ENCODE measurements around the gene PDGFC.

PDGFC gene

GRCh38 chr4:156950948-156951347 is 20.7 kb downstream of the PDGFC start:
- Histone ChIP-seq H3K4me3 (ENCODE audit: extremely low read depth, insufficient read depth, low read length, poor library complexity, severe bottlenecking) (no peak overlapping the region), H3K4me1 (ENCODE audit: control insufficient read depth, insufficient read depth, low read length, poor library complexity, severe bottlenecking) (peaks cover 27% of the 10 kb centered on the region), H3K9me3 (ENCODE audit: control insufficient read depth, low read length) (no peaks in the 10 kb centered on the region), H3K36me3 (ENCODE audit: control insufficient read depth, insufficient read depth, low read length) (no peaks in the 10 kb centered on the region), H3K27ac (ENCODE audit: low read depth, low read length, severe bottlenecking) (no peak overlapping the region)
- WGBS, 2 experiments (ENCODE audit: insufficient coverage in 2 of 2) = 100% methylated on average over 2 of the region's 3 CpGs; no CpG with 5 or more reads in 1 of the 2 experiments

- H3K36me3 ChIP-seq (ENCODE audit: control insufficient read depth, insufficient read depth, low read length) = no peaks in the 10 kb centered on the region
- H3K9me3 ChIP-seq (ENCODE audit: control insufficient read depth, low read length) = no peaks in the 10 kb centered on the region
- H3K4me3 ChIP-seq (ENCODE audit: extremely low read depth, insufficient read depth, low read length, poor library complexity, severe bottlenecking) = no peak overlapping the region
- H3K27ac ChIP-seq (ENCODE audit: low read depth, low read length, severe bottlenecking) = no peak overlapping the region
- 100% methylated on average over 2 of the region's 5 CpGs; no CpG with 5 or more reads in 1 of the 2 experiments for WGBS, 2 experiments (ENCODE audit: insufficient coverage in 2 of 2)
- peaks cover 33% of the 10 kb centered on the region for H3K4me1 ChIP-seq (ENCODE audit: control insufficient read depth, insufficient read depth, low read length, poor library complexity, severe bottlenecking)
Observed at GRCh38 chr4:156950090-156950489, 21.5 kb downstream of the PDGFC start.

- no CpG with 5 or more reads among the region's 2 CpGs for WGBS, 2 experiments (ENCODE audit: insufficient coverage in 2 of 2)
Observed at GRCh38 chr4:156949373-156949814, 22.2 kb downstream of the PDGFC start.

GRCh38 chr4:156948738-156949137 is 22.9 kb downstream of the PDGFC start:
- peaks cover 29% of the 10 kb centered on the region for H3K4me1 ChIP-seq (ENCODE audit: control insufficient read depth, insufficient read depth, low read length, poor library complexity, severe bottlenecking)
- no peaks in the 10 kb centered on the region for H3K9me3 ChIP-seq (ENCODE audit: control insufficient read depth, low read length)
- H3K27ac ChIP-seq (ENCODE audit: low read depth, low read length, severe bottlenecking) = no peak overlapping the region
- H3K36me3 ChIP-seq (ENCODE audit: control insufficient read depth, insufficient read depth, low read length) = no peaks in the 10 kb centered on the region
- WGBS, 2 experiments (ENCODE audit: insufficient coverage in 2 of 2) = 50 to 79% methylated on average over 1 to 3 of the region's 3 CpGs
- no peak overlapping the region for H3K4me3 ChIP-seq (ENCODE audit: extremely low read depth, insufficient read depth, low read length, poor library complexity, severe bottlenecking)

More at GRCh38 chr4:156949373-156949814, 22.2 kb downstream of the PDGFC start:
- H3K36me3 ChIP-seq (ENCODE audit: control insufficient read depth, insufficient read depth, low read length) = no peaks in the 10 kb centered on the region
- peaks cover 29% of the 10 kb centered on the region for H3K4me1 ChIP-seq (ENCODE audit: control insufficient read depth, insufficient read depth, low read length, poor library complexity, severe bottlenecking)
- no peak overlapping the region for H3K27ac ChIP-seq (ENCODE audit: low read depth, low read length, severe bottlenecking)
- no peak overlapping the region for H3K4me3 ChIP-seq (ENCODE audit: extremely low read depth, insufficient read depth, low read length, poor library complexity, severe bottlenecking)
- no peaks in the 10 kb centered on the region for H3K9me3 ChIP-seq (ENCODE audit: control insufficient read depth, low read length)

GRCh38 chr4:156948133-156948532 is 23.5 kb downstream of the PDGFC start:
- no peaks in the 10 kb centered on the region for H3K9me3 ChIP-seq (ENCODE audit: control insufficient read depth, low read length)
- WGBS, 2 experiments (ENCODE audit: insufficient coverage in 2 of 2) = 95 to 100% methylated on average over 1 to 4 of the region's 6 CpGs
- H3K4me3 ChIP-seq (ENCODE audit: extremely low read depth, insufficient read depth, low read length, poor library complexity, severe bottlenecking) = no peak overlapping the region
- peaks cover 35% of the 10 kb centered on the region for H3K4me1 ChIP-seq (ENCODE audit: control insufficient read depth, insufficient read depth, low read length, poor library complexity, severe bottlenecking)
- no peaks in the 10 kb centered on the region for H3K36me3 ChIP-seq (ENCODE audit: control insufficient read depth, insufficient read depth, low read length)
- H3K27ac ChIP-seq (ENCODE audit: low read depth, low read length, severe bottlenecking) = no peak overlapping the region

GRCh38 chr4:156946516-156947424 is 24.8 kb downstream of the PDGFC start:
- no peaks in the 10 kb centered on the region for H3K9me3 ChIP-seq (ENCODE audit: control insufficient read depth, low read length)
- peak overlapping the region; percentile 60 for H3K27ac ChIP-seq (ENCODE audit: low read depth, low read length, severe bottlenecking)
- no peaks in the 10 kb centered on the region for H3K36me3 ChIP-seq (ENCODE audit: control insufficient read depth, insufficient read depth, low read length)
- H3K4me3 ChIP-seq (ENCODE audit: extremely low read depth, insufficient read depth, low read length, poor library complexity, severe bottlenecking) = no peak overlapping the region
- WGBS, 2 experiments (ENCODE audit: insufficient coverage in 2 of 2) = 80 to 82% methylated on average over 1 to 5 of the region's 5 CpGs
- H3K4me1 ChIP-seq (ENCODE audit: control insufficient read depth, insufficient read depth, low read length, poor library complexity, severe bottlenecking) = peaks cover 37% of the 10 kb centered on the region

GRCh38 chr4:156945532-156945931 is 26.1 kb downstream of the PDGFC start:
- 83 to 96% methylated on average over 1 to 2 of the region's 3 CpGs for WGBS, 2 experiments (ENCODE audit: insufficient coverage in 2 of 2)
- H3K27ac ChIP-seq (ENCODE audit: low read depth, low read length, severe bottlenecking) = no peak overlapping the region
- H3K36me3 ChIP-seq (ENCODE audit: control insufficient read depth, insufficient read depth, low read length) = no peaks in the 10 kb centered on the region
- no peaks in the 10 kb centered on the region for H3K9me3 ChIP-seq (ENCODE audit: control insufficient read depth, low read length)
- H3K4me3 ChIP-seq (ENCODE audit: extremely low read depth, insufficient read depth, low read length, poor library complexity, severe bottlenecking) = no peak overlapping the region
- H3K4me1 ChIP-seq (ENCODE audit: control insufficient read depth, insufficient read depth, low read length, poor library complexity, severe bottlenecking) = peaks cover 41% of the 10 kb centered on the region

- Histone ChIP-seq H3K9me3 (ENCODE audit: control insufficient read depth, low read length) (no peaks in the 10 kb centered on the region), H3K27ac (ENCODE audit: low read depth, low read length, severe bottlenecking) (no peak overlapping the region), H3K4me1 (ENCODE audit: control insufficient read depth, insufficient read depth, low read length, poor library complexity, severe bottlenecking) (peaks cover 29% of the 10 kb centered on the region), H3K4me3 (ENCODE audit: extremely low read depth, insufficient read depth, low read length, poor library complexity, severe bottlenecking) (no peak overlapping the region), H3K36me3 (ENCODE audit: control insufficient read depth, insufficient read depth, low read length) (no peaks in the 10 kb centered on the region)
- 100% methylated on average over 1 of the region's 4 CpGs for WGBS, 2 experiments (ENCODE audit: insufficient coverage in 2 of 2)
Observed at GRCh38 chr4:156942991-156943390, 28.6 kb downstream of the PDGFC start.

GRCh38 chr4:156941940-156942548 is 29.6 kb downstream of the PDGFC start:
- H3K27ac ChIP-seq (ENCODE audit: low read depth, low read length, severe bottlenecking) = peak overlapping the region; percentile 76
- H3K9me3 ChIP-seq (ENCODE audit: control insufficient read depth, low read length) = no peaks in the 10 kb centered on the region
- H3K4me1 ChIP-seq (ENCODE audit: control insufficient read depth, insufficient read depth, low read length, poor library complexity, severe bottlenecking) = peaks cover 24% of the 10 kb centered on the region
- H3K4me3 ChIP-seq (ENCODE audit: extremely low read depth, insufficient read depth, low read length, poor library complexity, severe bottlenecking) = no peak overlapping the region
- 8 to 17% methylated on average over 5 of the region's 7 CpGs for WGBS, 2 experiments (ENCODE audit: insufficient coverage in 2 of 2)
- H3K36me3 ChIP-seq (ENCODE audit: control insufficient read depth, insufficient read depth, low read length) = no peaks in the 10 kb centered on the region

GRCh38 chr4:156939801-156940200 is 31.8 kb downstream of the PDGFC start:
- H3K36me3 ChIP-seq (ENCODE audit: control insufficient read depth, insufficient read depth, low read length) = no peaks in the 10 kb centered on the region
- H3K27ac ChIP-seq (ENCODE audit: low read depth, low read length, severe bottlenecking) = no peak overlapping the region
- H3K4me3 ChIP-seq (ENCODE audit: extremely low read depth, insufficient read depth, low read length, poor library complexity, severe bottlenecking) = no peak overlapping the region
- H3K9me3 ChIP-seq (ENCODE audit: control insufficient read depth, low read length) = no peaks in the 10 kb centered on the region
- WGBS, 2 experiments (ENCODE audit: insufficient coverage in 2 of 2) = no CpG with 5 or more reads among the region's 2 CpGs
- H3K4me1 ChIP-seq (ENCODE audit: control insufficient read depth, insufficient read depth, low read length, poor library complexity, severe bottlenecking) = peaks cover 16% of the 10 kb centered on the region

GRCh38 chr4:156939139-156939538 is 32.5 kb downstream of the PDGFC start:
- Histone ChIP-seq H3K27ac (ENCODE audit: low read depth, low read length, severe bottlenecking) (no peak overlapping the region), H3K4me1 (ENCODE audit: control insufficient read depth, insufficient read depth, low read length, poor library complexity, severe bottlenecking) (peaks cover 16% of the 10 kb centered on the region), H3K4me3 (ENCODE audit: extremely low read depth, insufficient read depth, low read length, poor library complexity, severe bottlenecking) (no peak overlapping the region), H3K36me3 (ENCODE audit: control insufficient read depth, insufficient read depth, low read length) (no peaks in the 10 kb centered on the region), H3K9me3 (ENCODE audit: control insufficient read depth, low read length) (no peaks in the 10 kb centered on the region)
- WGBS, 2 experiments (ENCODE audit: insufficient coverage in 2 of 2) = no CpG with 5 or more reads among the region's 3 CpGs
